ENCODE measurements around the gene LRR1. TPM values are rescaled to one million over a fixed set of nuclear protein-coding genes. Genes with fewer than 3 reads are reported as not detected.

LRR1 gene
- polyA plus RNA-seq, 2 of the 4 experiments (the other 2 are of a cell fraction) = 50.7 to 52.8 TPM

DNA sequence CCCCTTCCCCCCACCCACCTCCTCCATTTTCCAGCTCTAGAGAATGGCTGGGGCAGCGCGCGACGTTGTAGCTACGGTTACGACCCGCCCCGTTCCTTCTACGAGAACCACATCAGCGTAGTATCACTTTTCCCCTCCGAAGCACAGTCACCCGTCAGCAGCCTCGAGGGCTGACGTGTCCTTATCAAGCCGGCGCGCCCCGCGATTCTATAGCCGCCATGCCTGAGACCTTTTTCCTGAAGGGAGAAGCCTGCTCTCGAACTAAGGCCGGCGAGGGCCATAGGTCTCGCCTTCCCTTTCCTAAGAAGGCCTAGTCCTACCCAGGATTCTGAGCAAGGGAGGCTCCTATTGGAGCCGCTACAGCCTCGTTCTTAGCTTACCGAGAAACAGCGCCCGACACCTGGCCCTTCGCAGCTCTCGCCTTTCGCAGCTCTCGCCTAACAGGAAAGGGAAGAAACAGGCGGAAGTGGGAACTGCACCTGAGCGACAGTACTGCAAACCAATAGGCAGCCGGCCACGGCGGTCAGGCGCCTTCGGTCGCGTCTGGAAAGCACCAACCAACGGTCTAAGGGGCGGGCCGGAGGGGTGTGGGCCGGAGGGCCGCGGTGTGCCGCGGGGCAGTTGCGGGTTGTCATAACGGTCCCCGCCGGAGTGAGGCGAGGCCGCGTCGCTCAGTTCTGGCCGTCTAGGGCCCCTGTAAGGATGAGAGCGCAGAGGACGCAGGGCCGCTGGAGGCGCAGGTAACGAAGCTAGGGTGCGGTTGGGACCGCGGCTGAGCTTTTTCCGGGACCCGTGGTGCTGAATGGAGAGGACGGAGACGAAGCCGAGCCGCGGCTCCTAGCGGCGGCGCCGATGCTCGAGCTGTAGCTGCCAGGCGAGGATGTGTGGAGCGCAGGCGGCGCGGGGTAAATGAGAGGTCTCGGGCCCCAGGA is 21.7 kb downstream of the LRR1 start, which contains the start of the genes MGAT2 and RPL36AL (continued):
- no peak for TF ChIP-seq CHD4 (IDR thresholded peaks at IDR 0.05; ENCODE audit: borderline replicate concordance)
- TF ChIP-seq EP300 (IDR thresholded peaks at IDR 0.05) = no peak
- TF ChIP-seq ZFP36 (IDR thresholded peaks at IDR 0.05; ENCODE audit: borderline replicate concordance, partially characterized antibody) = no peak
- no peak for TF ChIP-seq CBX8 (IDR thresholded peaks at IDR 0.05)
- TF ChIP-seq HOXB5 (CRISPR knock-in tag; IDR thresholded peaks at IDR 0.05) = no peak
- no peak for TF ChIP-seq HDAC2 (IDR thresholded peaks at IDR 0.05)
- TF ChIP-seq SMC3 (IDR thresholded peaks at IDR 0.05) = no peak
- TF ChIP-seq, protein P1, sequence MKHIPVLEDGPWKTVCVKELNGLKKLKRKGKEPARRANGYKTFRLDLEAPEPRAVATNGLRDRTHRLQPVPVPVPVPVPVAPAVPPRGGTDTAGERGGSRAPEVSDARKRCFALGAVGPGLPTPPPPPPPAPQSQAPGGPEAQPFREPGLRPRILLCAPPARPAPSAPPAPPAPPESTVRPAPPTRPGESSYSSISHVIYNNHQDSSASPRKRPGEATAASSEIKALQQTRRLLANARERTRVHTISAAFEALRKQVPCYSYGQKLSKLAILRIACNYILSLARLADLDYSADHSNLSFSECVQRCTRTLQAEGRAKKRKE (CRISPR knock-in tag; IDR thresholded peaks at IDR 0.05; ENCODE audit: low read depth) = no peak
- no peak for TF ChIP-seq EHF (CRISPR knock-in tag; IDR thresholded peaks at IDR 0.05)
- no peak for TF ChIP-seq NFE2L2 (conservative IDR thresholded peaks at IDR 0.05; ENCODE audit: low read length)
- TF ChIP-seq KDM5A (IDR thresholded peaks at IDR 0.05) = 0 out of 2 replicates have a peak, but pooled peaks have one; percentile 35
- no peak for TF ChIP-seq NPAS2 (CRISPR knock-in tag; IDR thresholded peaks at IDR 0.05; ENCODE audit: borderline replicate concordance)
- TF ChIP-seq PBX3 (IDR thresholded peaks at IDR 0.05) = peak; percentile 97
- peak; percentile 70; the same call in 1 of the 2 replicates for TF ChIP-seq TFCP2L1 (CRISPR knock-in tag; IDR thresholded peaks at IDR 0.05)
- TF ChIP-seq ESRRA (IDR thresholded peaks at IDR 0.05; ENCODE audit: borderline replicate concordance, low read length) = no peak
- TF ChIP-seq CEBPB (IDR thresholded peaks at IDR 0.05) = no peak
- TF ChIP-seq REST (IDR thresholded peaks at IDR 0.05) = no peak; the same call in 1 of the 2 replicates
- TF ChIP-seq, protein P2, sequence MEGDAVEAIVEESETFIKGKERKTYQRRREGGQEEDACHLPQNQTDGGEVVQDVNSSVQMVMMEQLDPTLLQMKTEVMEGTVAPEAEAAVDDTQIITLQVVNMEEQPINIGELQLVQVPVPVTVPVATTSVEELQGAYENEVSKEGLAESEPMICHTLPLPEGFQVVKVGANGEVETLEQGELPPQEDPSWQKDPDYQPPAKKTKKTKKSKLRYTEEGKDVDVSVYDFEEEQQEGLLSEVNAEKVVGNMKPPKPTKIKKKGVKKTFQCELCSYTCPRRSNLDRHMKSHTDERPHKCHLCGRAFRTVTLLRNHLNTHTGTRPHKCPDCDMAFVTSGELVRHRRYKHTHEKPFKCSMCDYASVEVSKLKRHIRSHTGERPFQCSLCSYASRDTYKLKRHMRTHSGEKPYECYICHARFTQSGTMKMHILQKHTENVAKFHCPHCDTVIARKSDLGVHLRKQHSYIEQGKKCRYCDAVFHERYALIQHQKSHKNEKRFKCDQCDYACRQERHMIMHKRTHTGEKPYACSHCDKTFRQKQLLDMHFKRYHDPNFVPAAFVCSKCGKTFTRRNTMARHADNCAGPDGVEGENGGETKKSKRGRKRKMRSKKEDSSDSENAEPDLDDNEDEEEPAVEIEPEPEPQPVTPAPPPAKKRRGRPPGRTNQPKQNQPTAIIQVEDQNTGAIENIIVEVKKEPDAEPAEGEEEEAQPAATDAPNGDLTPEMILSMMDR (IDR thresholded peaks at IDR 0.05) = 0 out of 3 replicates have a peak, but pooled peaks have one; percentile 10
- TF ChIP-seq JUNB (IDR thresholded peaks at IDR 0.05) = no peak
- TF ChIP-seq POLR2A (IDR thresholded peaks at IDR 0.05; ENCODE audit: low read length) = peak; percentile 94
- TF ChIP-seq SREBF2 (IDR thresholded peaks at IDR 0.05) = no peak
- TF ChIP-seq RFX5 (IDR thresholded peaks at IDR 0.05) = no peak
- TF ChIP-seq PHF8 (IDR thresholded peaks at IDR 0.05; ENCODE audit: borderline replicate concordance, low read depth) = peak; percentile 94
- no peak for TF ChIP-seq FOSB (CRISPR knock-in tag; IDR thresholded peaks at IDR 0.05)
- no peak for TF ChIP-seq TP53 (CRISPR knock-in tag; IDR thresholded peaks at IDR 0.05)
- no peak for TF ChIP-seq EHMT2 (IDR thresholded peaks at IDR 0.05; ENCODE audit: low read depth)
- no peak for TF ChIP-seq POLR2AphosphoS2 (conservative IDR thresholded peaks at IDR 0.05; ENCODE audit: low read length)
- TF ChIP-seq ZSCAN20 (CRISPR knock-in tag; IDR thresholded peaks at IDR 0.05) = no peak
- no peak for TF ChIP-seq MYC (IDR thresholded peaks at IDR 0.05; ENCODE audit: borderline replicate concordance, low read length)
